SU-DHL-6 (cell line): ENCODE measurements around the gene GUCA2B.

ENCODE experiments used
- H2AFZ ChIP-seq: fragments of 200-600 bp; sonication (generic); 2 replicates; pipeline ENCODE4 v1.6.1; 2014; ENCODE audit warnings: low read depth, mild to moderate bottlenecking, moderate library complexity, mixed read lengths, antibody characterized with exemption, low read length; ENCODE audit not compliant: severe bottlenecking
- H3F3A ChIP-seq: fragments of 200-600 bp; shearing (Covaris generic); 2 replicates; pipeline ENCODE4 v1.6.0; 2016; ENCODE audit warnings: antibody characterized with exemption, mild to moderate bottlenecking; ENCODE audit not compliant: insufficient read depth
- H3K27ac ChIP-seq: fragments of 200-600 bp; sonication (generic); 2 replicates; pipeline ENCODE4 v1.5.1; 2016; ENCODE audit warnings: low read depth, mild to moderate bottlenecking, low read length, moderate library complexity, mixed read lengths
- H3K27me3 ChIP-seq: fragments of 200-600 bp; sonication (generic), shearing (Covaris generic); 2 replicates; pipeline ENCODE4 v1.6.0; 2014; ENCODE audit warnings: mild to moderate bottlenecking, low read length
- H3K36me3 ChIP-seq: fragments of 200-600 bp; sonication (generic); 2 replicates; pipeline ENCODE4 v1.6.1; 2014; ENCODE audit warnings: mild to moderate bottlenecking, low read length, mixed read lengths
- H3K4me2 ChIP-seq: fragments of 300-600, 200-600 bp; shearing (Covaris generic), sonication (generic); 2 replicates; pipeline ENCODE4 v1.6.0; 2014; ENCODE audit warnings: low read length, low read depth, mild to moderate bottlenecking; ENCODE audit not compliant: poor library complexity, severe bottlenecking
- H3K4me3 ChIP-seq: fragments of 200-600 bp; sonication (generic); 2 replicates; pipeline ENCODE4 v1.5.1; 2014; ENCODE audit warnings: antibody characterized with exemption, low read length, mild to moderate bottlenecking, mixed read lengths; ENCODE audit not compliant: insufficient read depth, poor library complexity, severe bottlenecking
- H3K79me2 ChIP-seq: fragments of 200-600 bp; sonication (generic); 2 replicates; pipeline ENCODE4 v1.6.1; 2014; ENCODE audit warnings: mild to moderate bottlenecking, low read length, moderate library complexity; ENCODE audit not compliant: insufficient read depth
- H3K9ac ChIP-seq: fragments of 200-600 bp; sonication (generic); 2 replicates; pipeline ENCODE4 v1.7.0; 2014; ENCODE audit warnings: mild to moderate bottlenecking, low read length
- H3K9me2 ChIP-seq: fragments of 200-600 bp; sonication (generic); replicated peaks from 2 replicates; pipeline ENCODE4 v1.6.1; 2014; ENCODE audit warnings: low read length; ENCODE audit not compliant: insufficient read depth
- H3K9me3 ChIP-seq: fragments of 200-600 bp; sonication (generic); 2 replicates; pipeline ENCODE4 v1.6.1; 2014; ENCODE audit warnings: low read length, mixed read lengths; ENCODE audit not compliant: insufficient read depth
- H4K20me1 ChIP-seq: fragments of 200-600 bp; sonication (generic); 2 replicates; pipeline ENCODE4 v1.6.1; 2014; ENCODE audit warnings: low read depth, mild to moderate bottlenecking, antibody characterized with exemption, low read length, moderate library complexity, mixed read lengths
- EZH2phosphoT487 ChIP-seq: fragments of 200-600 bp; sonication (generic), shearing (Covaris generic); conservative IDR thresholded peaks from 2 replicates; pipeline ENCODE4 v1.6.1; 2018; ENCODE audit warnings: mild to moderate bottlenecking, antibody characterized with exemption, low read length, moderate library complexity, mixed read lengths
- TF ChIP-seq, protein P1 (sequence below): fragments of 200-600 bp; sonication (generic); IDR thresholded peaks from one replicate; pipeline ENCODE4 v1.5.1; 2017; ENCODE audit warnings: antibody characterized with exemption, mild to moderate bottlenecking, low read length, moderate library complexity; ENCODE audit not compliant: insufficient read depth, poor library complexity, severe bottlenecking

The GUCA2B gene

GRCh38 chr1:42154685-42155084 lies 1.5 kb downstream of the GUCA2B start:
- TF ChIP-seq EZH2phosphoT487, result no peak
- TF ChIP-seq, protein P1, sequence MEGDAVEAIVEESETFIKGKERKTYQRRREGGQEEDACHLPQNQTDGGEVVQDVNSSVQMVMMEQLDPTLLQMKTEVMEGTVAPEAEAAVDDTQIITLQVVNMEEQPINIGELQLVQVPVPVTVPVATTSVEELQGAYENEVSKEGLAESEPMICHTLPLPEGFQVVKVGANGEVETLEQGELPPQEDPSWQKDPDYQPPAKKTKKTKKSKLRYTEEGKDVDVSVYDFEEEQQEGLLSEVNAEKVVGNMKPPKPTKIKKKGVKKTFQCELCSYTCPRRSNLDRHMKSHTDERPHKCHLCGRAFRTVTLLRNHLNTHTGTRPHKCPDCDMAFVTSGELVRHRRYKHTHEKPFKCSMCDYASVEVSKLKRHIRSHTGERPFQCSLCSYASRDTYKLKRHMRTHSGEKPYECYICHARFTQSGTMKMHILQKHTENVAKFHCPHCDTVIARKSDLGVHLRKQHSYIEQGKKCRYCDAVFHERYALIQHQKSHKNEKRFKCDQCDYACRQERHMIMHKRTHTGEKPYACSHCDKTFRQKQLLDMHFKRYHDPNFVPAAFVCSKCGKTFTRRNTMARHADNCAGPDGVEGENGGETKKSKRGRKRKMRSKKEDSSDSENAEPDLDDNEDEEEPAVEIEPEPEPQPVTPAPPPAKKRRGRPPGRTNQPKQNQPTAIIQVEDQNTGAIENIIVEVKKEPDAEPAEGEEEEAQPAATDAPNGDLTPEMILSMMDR, result no peak
- no peaks in the 10 kb centered on the region for H3K79me2 ChIP-seq
- no peak overlapping the region for H2AFZ ChIP-seq
- no peak overlapping the region for H3K4me2 ChIP-seq
- H3F3A ChIP-seq, result no peaks in the 10 kb centered on the region
- no peak overlapping the region for H3K9ac ChIP-seq
- no peaks in the 10 kb centered on the region for H3K36me3 ChIP-seq
- no peaks in the 10 kb centered on the region for H3K9me3 ChIP-seq
- no peaks in the 10 kb centered on the region for H3K27me3 ChIP-seq
- no peaks in the 10 kb centered on the region for H4K20me1 ChIP-seq
- no peak overlapping the region for H3K4me3 ChIP-seq
- H3K9me2 ChIP-seq, result no peaks in the 10 kb centered on the region
- H3K27ac ChIP-seq, result no peak overlapping the region

- H2AFZ ChIP-seq, result no peak overlapping the region
- H3K36me3 ChIP-seq, result no peaks in the 10 kb centered on the region
- H3K4me2 ChIP-seq, result no peak overlapping the region
- H3K27ac ChIP-seq, result no peak overlapping the region
- no peaks in the 10 kb centered on the region for H3K9me3 ChIP-seq
- no peak for TF ChIP-seq EZH2phosphoT487
- TF ChIP-seq, protein P1, result no peak
- no peaks in the 10 kb centered on the region for H3K79me2 ChIP-seq
- no peaks in the 10 kb centered on the region for H3F3A ChIP-seq
- no peaks in the 10 kb centered on the region for H4K20me1 ChIP-seq
- no peaks in the 10 kb centered on the region for H3K27me3 ChIP-seq
- no peak overlapping the region for H3K9ac ChIP-seq
- no peaks in the 10 kb centered on the region for H3K9me2 ChIP-seq
- H3K4me3 ChIP-seq, result no peak overlapping the region
Measured at GRCh38 chr1:42155362-42155761, 2.2 kb downstream of the GUCA2B start.

GRCh38 chr1:42157667-42158066 lies 4.5 kb downstream of the GUCA2B start:
- Histone ChIP-seq H2AFZ (no peak overlapping the region), H3K4me2 (no peak overlapping the region), H3K79me2 (no peaks in the 10 kb centered on the region), H3K27ac (no peak overlapping the region), H3K9ac (no peak overlapping the region), H3K27me3 (0 out of 2 replicates have a peak, but pooled peaks cover 5% of the 10 kb centered on the region), H3K9me3 (no peaks in the 10 kb centered on the region), H4K20me1 (no peaks in the 10 kb centered on the region), H3F3A (no peaks in the 10 kb centered on the region), H3K36me3 (no peaks in the 10 kb centered on the region), H3K4me3 (no peak overlapping the region), H3K9me2 (no peaks in the 10 kb centered on the region)
- TF ChIP-seq, protein P1, result no peak
- TF ChIP-seq EZH2phosphoT487, result no peak
